ENCODE data around the gene ASPA.

DNA sequence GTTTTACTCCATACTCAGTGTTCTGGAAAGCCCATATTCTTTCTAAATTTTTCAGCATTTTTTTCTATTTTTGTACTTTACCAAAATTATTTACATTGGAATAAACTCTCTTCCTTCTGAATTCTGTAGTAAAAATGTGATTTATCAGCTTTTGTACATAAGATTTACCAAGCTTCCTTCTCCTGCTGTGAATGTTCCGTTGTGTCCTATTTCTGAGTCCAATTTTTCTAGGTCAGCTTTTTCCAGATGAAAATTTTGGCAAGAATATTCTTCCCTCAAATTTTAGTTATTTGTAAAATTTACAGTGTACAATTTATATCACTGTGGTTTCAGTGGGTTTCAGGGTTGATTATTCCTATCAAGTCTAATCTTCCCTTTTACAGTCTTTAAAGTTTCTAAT is 27.5 kb downstream of the ASPA start:
- TF ChIP-seq, protein P1, sequence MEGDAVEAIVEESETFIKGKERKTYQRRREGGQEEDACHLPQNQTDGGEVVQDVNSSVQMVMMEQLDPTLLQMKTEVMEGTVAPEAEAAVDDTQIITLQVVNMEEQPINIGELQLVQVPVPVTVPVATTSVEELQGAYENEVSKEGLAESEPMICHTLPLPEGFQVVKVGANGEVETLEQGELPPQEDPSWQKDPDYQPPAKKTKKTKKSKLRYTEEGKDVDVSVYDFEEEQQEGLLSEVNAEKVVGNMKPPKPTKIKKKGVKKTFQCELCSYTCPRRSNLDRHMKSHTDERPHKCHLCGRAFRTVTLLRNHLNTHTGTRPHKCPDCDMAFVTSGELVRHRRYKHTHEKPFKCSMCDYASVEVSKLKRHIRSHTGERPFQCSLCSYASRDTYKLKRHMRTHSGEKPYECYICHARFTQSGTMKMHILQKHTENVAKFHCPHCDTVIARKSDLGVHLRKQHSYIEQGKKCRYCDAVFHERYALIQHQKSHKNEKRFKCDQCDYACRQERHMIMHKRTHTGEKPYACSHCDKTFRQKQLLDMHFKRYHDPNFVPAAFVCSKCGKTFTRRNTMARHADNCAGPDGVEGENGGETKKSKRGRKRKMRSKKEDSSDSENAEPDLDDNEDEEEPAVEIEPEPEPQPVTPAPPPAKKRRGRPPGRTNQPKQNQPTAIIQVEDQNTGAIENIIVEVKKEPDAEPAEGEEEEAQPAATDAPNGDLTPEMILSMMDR (IDR thresholded peaks at IDR 0.05; ENCODE audit: low read depth, low read length), result no peak
- TF ChIP-seq POLR2A (IDR thresholded peaks at IDR 0.05; ENCODE audit: extremely low read depth, insufficient read length), result no peak

Data from NB4 (cell line).